SK-N-SH treated with all-trans-retinoic acid at 6 μM for 48 hours (cell line): Measurements from ENCODE around the gene BCL6B.

Source experiments
- ARNTL ChIP-seq: fragments of 450-650 bp; formaldehyde crosslinking; IDR thresholded peaks from 2 replicates; pipeline ENCODE4 v1.5.0; 2020; ENCODE audit warnings: low read depth, mild to moderate bottlenecking, moderate library complexity, borderline replicate concordance
- CREB5 ChIP-seq: fragments of 250-450 bp; sonication (Bioruptor Pico); IDR thresholded peaks from 2 replicates; pipeline ENCODE4 v1.5.1; 2020; ENCODE audit warnings: low read depth, mild to moderate bottlenecking, moderate library complexity
- ISL1 ChIP-seq: fragments of 250-450 bp; sonication (Bioruptor Pico); IDR thresholded peaks from 2 replicates; pipeline ENCODE4 v2.1.2; 2022; ENCODE audit warnings: mild to moderate bottlenecking, moderate library complexity
- OSR1 ChIP-seq: fragments of 250-450 bp; sonication (Bioruptor Pico); IDR thresholded peaks from 2 replicates; pipeline ENCODE4 v1.8.0; 2022; ENCODE audit warnings: moderate library complexity, mild to moderate bottlenecking, inconsistent platforms
- TCF4 ChIP-seq: fragments of 250-450 bp; sonication (Bioruptor Pico); IDR thresholded peaks from 2 replicates; pipeline ENCODE4 v1.8.0; 2021; ENCODE audit warnings: mild to moderate bottlenecking, moderate library complexity, borderline replicate concordance
- TOX ChIP-seq: fragments of 250-450 bp; sonication (Bioruptor Pico); IDR thresholded peaks from 2 replicates; pipeline ENCODE4 v1.8.0; 2021; ENCODE audit warnings: mild to moderate bottlenecking, moderate library complexity, borderline replicate concordance
- TSHZ2 ChIP-seq: fragments of 250-450 bp; sonication (Bioruptor Pico); IDR thresholded peaks from 2 replicates; pipeline ENCODE4 v1.5.0; 2020; ENCODE audit warnings: mild to moderate bottlenecking, moderate library complexity
- ZC3H10 ChIP-seq: fragments of 250-450 bp; sonication (Bioruptor Pico); IDR thresholded peaks from 2 replicates; pipeline ENCODE4 v1.5.1; 2021; ENCODE audit warnings: mild to moderate bottlenecking, moderate library complexity
- ZFP30 ChIP-seq: fragments of 450-650 bp; formaldehyde crosslinking; IDR thresholded peaks from 2 replicates; pipeline ENCODE4 v1.5.0; 2022; ENCODE audit warnings: mild to moderate bottlenecking, moderate library complexity
- ZNF565 ChIP-seq: fragments of 450-650 bp; formaldehyde crosslinking; conservative IDR thresholded peaks from 2 replicates; pipeline ENCODE4 v1.5.0; 2020; ENCODE audit warnings: low read depth, mild to moderate bottlenecking, moderate library complexity
- TF ChIP-seq, protein P1 (sequence below): fragments of 250-450 bp; sonication (Bioruptor Pico); IDR thresholded peaks from 2 replicates; pipeline ENCODE4 v1.8.0; 2020; ENCODE audit warnings: mild to moderate bottlenecking, moderate library complexity, borderline replicate concordance

DNA sequence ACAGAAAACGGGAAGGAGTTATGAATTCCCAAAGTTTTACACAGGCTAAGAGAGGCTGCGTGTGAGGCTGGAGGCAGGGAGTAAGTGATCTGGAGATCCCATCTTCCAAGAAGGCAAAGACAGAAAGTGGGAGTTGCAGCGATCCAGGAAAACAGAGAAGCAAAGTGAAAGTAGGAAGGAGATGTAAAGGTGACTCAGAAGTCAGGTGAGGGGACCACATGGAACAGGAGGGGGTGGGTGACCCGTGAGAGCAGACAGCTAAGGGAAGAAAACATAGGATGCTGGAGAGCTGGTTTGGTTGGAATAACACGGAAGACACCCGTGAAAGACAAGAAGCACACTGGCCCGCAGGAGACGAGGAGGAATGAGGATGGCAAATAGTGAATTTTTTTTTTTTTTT is 25.7 kb upstream of the BCL6B start:
- TF ChIP-seq, protein P1, sequence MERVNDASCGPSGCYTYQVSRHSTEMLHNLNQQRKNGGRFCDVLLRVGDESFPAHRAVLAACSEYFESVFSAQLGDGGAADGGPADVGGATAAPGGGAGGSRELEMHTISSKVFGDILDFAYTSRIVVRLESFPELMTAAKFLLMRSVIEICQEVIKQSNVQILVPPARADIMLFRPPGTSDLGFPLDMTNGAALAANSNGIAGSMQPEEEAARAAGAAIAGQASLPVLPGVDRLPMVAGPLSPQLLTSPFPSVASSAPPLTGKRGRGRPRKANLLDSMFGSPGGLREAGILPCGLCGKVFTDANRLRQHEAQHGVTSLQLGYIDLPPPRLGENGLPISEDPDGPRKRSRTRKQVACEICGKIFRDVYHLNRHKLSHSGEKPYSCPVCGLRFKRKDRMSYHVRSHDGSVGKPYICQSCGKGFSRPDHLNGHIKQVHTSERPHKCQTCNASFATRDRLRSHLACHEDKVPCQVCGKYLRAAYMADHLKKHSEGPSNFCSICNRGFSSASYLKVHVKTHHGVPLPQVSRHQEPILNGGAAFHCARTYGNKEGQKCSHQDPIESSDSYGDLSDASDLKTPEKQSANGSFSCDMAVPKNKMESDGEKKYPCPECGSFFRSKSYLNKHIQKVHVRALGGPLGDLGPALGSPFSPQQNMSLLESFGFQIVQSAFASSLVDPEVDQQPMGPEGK (CRISPR knock-in tag), result no peak
- no peak for TF ChIP-seq CREB5
- no peak for TF ChIP-seq ZFP30
- TF ChIP-seq ZNF565 (CRISPR knock-in tag), result no peak
- TF ChIP-seq ZC3H10 (CRISPR knock-in tag), result no peak
- TF ChIP-seq OSR1 (CRISPR knock-in tag), result no peak
- no peak for TF ChIP-seq ARNTL
- TF ChIP-seq ISL1 (CRISPR knock-in tag), result no peak
- TF ChIP-seq TCF4 (CRISPR knock-in tag), result no peak
- TF ChIP-seq TOX (CRISPR knock-in tag), result no peak
- no peak for TF ChIP-seq TSHZ2
